GM19328 (cell line): ENCODE results near the gene FOS.
"Not testable (repeated sequence)": the region's sequence is repeated elsewhere in the genome, so short reads cannot be mapped to it uniquely, and the experiment has no call there.

Experiments used
- ATAC-seq: cut with Tn5 transposase; IDR thresholded peaks from one replicate; pipeline ENCODE4 v1.9.1; 2021; ENCODE audit warnings: mild to moderate bottlenecking, moderate library complexity; ENCODE audit not compliant: unreplicated experiment

FOS gene

GRCh38 chr14:75278422-75279152 is at the start of gene FOS:
Gene FOS (plus strand): TSS chr14:75278828. CDS start chr14:75278983, 155 bp downstream.
- ATAC-seq: peak; percentile 77

GRCh38 chr14:75229661-75230139 is 48.9 kb upstream of the FOS start:
- no peak for ATAC-seq

GRCh38 chr14:75230140-75230792 is 48.4 kb upstream of the FOS start:
- no peak for ATAC-seq

GRCh38 chr14:75231320-75231719 is 47.3 kb upstream of the FOS start:
- ATAC-seq: no peak

GRCh38 chr14:75232191-75232590 is 46.4 kb upstream of the FOS start:
- no peak for ATAC-seq

DNA sequence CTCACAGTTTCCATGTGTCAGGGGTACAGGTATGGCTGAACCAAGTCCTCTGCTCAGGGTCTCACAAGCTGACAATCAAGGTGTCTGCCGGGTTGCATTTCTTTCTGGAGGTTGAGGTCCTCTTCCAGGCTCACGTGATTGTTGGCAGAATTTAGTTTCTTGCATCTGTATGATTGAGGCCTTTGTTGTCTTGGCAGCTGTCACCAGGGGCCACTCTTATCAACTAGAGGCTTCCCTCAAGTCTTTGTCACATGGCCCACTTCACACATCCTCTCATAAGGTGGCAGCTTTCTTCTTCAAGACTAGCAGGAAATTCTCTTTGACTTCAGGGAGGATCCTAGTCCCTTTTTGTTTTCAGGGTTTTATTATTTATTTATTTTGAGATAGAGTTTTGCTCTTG is 46.0 kb upstream of the FOS start:
- ATAC-seq: no peak

DNA sequence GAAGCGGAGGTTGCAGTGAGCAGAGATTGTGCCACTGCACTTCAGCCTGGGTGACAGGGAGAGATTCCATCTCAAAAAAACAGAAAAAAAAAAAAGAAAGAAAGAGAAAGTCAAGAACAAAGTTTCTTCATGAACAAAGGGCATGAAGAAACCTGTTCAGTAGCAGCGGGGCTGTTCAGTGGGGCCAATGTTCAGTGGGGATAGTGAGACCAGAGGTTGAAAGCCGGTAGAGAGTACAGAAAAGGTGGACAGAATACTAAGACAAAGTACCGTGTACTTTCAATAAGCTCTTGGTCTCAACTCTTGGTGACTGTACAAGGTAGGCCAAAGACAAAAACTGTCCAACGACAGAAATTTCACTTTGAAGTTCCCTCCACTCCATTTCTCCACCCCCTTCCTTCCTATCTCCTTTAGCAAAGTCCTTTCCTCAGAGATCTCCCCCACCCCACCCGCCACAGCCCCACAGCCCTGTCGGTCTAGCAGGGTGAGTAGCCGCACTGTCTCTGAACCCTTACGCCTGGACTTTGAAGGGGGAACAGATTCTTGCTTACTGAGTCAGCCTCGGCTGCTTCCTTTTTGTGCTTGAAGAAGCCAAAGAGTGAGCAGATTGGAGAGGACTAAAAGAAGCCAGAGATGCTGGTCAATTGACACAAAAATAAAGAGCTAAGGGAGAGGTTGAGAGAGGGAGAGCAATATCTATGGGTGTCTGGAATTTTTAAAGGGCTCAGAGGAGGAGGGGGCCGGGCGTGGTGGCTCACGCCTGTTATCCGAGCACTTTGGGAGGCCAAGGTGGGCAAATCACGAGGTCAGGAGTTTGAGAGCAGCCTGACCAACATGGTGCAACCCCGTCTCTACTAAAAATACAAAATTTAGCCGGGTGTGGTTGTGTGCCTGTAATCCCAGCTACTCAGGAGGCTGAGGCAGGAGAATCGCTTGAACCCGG is 44.2 kb upstream of the FOS start:
- ATAC-seq: no peak

DNA sequence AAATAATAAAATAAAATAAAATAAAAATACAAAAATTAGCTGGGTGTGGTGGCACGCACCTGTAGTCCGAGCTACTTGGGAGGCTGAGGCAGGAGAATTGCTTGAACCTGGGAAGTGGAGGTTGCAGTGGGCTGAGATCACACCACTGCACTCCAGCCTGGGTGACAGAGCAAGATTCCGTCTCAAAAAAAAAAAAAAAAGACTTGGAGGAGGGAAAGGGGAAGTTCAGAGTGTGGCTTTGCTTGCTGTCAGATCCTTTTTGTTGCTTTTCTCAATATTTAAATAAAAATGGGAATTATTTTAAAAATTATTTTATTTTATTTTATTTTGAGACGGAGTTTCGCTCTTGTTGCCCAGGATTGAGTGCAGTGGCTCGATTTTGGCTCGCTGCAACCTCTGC is 43.4 kb upstream of the FOS start:
- ATAC-seq: not testable (repeated sequence)

DNA sequence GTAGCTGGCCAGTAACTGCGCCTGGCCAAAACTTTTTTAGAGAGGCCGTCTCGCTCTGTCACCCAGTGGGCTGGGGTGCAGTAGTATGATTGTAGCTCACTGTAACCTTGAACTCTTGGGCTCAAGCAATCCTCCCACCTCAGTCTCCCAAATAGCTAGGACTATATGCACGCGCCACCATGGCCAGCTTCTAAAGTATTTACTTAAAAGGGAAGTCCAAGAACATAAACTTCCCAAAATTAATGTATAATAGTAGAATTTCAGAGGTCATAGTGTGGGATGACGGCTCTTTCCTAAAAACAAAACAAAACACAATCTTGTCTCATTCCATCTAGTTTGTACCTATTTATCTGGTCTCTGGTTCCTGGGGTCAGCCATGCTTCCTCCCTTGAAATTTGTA is 42.2 kb upstream of the FOS start:
- no peak for ATAC-seq

- ATAC-seq: no peak
Observed at GRCh38 chr14:75236901-75237419, 41.7 kb upstream of the FOS start.

GRCh38 chr14:75238756-75239455 is 39.7 kb upstream of the FOS start:
- ATAC-seq: no peak

DNA sequence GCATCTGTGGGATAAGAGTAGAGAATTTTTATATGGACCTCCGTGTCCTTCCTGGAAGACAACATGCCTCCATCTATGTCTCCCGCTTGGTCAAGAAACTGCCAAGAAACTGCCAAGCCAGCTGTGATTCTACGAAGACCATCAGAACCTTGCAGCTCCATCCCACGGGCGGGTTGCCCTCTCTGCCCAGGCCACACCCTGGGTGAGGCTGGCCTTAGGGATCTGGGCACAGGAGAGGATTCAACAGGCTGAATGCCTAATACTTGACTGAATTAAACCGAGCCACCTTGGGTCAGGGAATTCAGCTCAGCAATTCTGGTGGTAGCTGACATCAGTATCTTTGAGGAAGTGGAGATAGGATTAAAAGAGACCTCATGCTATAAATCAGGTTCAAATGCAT is 37.8 kb upstream of the FOS start:
- no peak for ATAC-seq

DNA sequence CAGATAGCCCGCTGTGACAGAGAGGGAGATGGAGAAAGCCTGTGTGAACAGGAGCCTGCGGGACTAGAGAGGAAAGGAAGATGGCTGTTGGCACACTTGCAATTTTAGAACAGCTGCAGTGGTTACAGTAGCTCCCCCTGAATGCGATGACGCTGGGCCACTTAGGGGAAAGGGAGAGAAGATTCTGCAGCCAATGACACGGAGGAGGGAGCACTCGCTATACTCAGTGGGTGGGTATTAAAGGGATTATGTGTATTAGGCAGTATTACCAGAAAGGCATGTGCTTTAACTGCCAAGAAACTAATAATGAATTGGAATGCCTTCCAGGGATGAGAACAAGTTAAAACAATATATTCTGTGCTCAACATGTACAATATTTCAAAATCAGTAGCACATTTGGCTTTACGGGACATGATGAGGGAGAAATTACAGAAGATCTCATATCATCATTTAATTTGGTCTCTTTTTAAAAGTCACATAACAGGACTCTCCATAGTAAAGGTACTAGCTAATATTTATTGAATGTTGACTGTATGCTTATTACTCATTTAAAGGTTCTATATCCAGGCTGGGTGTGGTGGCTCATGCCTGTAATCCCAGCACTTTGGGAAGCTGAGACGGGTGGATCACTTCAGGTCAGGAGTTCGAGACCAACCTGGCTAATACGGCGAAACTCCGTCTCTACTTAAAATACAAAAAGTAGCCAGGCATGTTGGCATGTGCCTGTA is 35.9 kb upstream of the FOS start:
- ATAC-seq: no peak

- no peak for ATAC-seq
Observed at GRCh38 chr14:75244121-75244520, 34.5 kb upstream of the FOS start.

- no peak for ATAC-seq
Observed at GRCh38 chr14:75246546-75247285, 31.9 kb upstream of the FOS start.

DNA sequence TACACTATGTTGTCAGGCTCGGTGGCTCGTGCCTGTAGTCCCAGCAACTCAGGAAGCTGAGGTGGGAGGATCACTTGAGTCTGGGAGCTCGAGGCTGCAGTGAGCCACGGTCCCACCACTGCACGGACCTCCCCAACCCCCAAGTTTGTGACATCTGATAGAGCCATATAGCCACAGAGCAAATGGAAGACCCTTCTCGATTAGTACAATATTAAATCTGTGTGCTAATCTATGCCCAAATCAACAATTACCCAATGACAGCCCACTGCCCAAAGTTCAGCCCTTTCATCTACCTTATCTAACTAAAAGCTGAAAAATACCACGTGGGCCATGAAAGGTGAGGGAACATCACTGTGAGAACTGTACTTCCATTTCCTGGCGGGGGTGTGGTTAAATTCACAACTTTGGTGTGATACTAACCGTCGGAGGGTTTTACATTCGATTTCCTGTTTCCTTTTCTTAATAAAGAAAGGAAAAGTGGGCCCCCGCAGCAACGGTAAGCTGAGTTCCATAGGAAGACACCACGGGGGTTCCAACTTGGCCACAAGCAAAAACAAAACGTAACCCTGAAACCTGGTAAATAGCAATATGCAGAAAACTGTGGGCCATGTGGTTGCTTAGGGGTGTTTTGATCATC is 31.2 kb upstream of the FOS start:
- ATAC-seq: no peak

GRCh38 chr14:75247939-75248338 is 30.7 kb upstream of the FOS start:
- no peak for ATAC-seq

DNA sequence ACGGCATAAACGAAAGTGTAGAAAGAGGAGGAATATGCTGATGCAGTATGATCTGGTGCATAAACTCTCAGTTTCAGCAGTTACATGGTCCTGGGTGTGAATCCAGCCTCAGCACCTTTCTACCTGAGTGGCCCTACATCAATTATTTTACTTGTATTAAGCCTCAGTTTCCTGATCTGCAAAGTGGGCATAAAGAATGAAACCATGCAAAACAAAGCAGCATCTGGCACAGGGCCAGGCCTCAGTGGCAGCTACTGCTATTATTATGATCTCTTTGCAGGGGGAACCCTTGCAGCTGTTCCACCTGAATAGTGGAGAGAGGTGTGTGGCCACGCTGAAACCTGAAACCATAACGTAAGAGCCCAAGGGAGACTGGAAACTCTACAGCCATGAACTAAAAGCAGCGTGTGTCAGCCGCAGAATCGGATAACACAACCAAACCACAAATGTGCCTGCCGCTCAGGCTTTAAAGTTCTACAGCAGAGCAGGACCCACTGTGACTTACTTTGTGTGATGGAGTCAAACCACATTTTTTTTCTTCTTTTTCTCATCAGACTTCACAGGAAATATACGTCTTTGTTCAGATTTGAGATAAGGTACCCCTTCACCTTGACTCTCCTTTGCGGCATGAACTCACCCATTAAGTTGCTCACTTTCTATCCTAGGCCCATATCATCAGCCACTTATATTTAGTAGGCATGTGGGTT is 29.2 kb upstream of the FOS start:
- peak; percentile 77 for ATAC-seq
